Measurements from ENCODE around the gene G6PC2.

The G6PC2 gene

GRCh38 chr2:168955321-168955720 is 54.2 kb downstream of the G6PC2 start:
- H3K4me3 ChIP-seq (ENCODE audit: low read depth, low read length, poor library complexity, severe bottlenecking), result no peak overlapping the region
- no peak overlapping the region for H3K4me2 ChIP-seq (ENCODE audit: low read length)
- H3K36me3 ChIP-seq (ENCODE audit: insufficient read depth, low read length), result no peaks in the 10 kb centered on the region
- H3K9me2 ChIP-seq (ENCODE audit: low read depth, low read length), result no peaks in the 10 kb centered on the region
- no peaks in the 10 kb centered on the region for H3K4me1 ChIP-seq (ENCODE audit: insufficient read depth, low read length, severe bottlenecking)
- no peaks in the 10 kb centered on the region for H3K79me2 ChIP-seq (ENCODE audit: insufficient read depth, low read length)
- no peaks in the 10 kb centered on the region for H3K9me3 ChIP-seq (ENCODE audit: low read length)
- H3K27ac ChIP-seq (ENCODE audit: low read depth, low read length, poor library complexity, severe bottlenecking), result no peak overlapping the region
- H3F3A ChIP-seq (ENCODE audit: insufficient read depth, low read length), result no peaks in the 10 kb centered on the region
- no peak overlapping the region for H2AFZ ChIP-seq (ENCODE audit: low read length)
- no peak overlapping the region for H3K9ac ChIP-seq (ENCODE audit: low read length)
- no peaks in the 10 kb centered on the region for H3K27me3 ChIP-seq (ENCODE audit: insufficient read depth, low read length)
- H4K20me1 ChIP-seq (ENCODE audit: insufficient read depth, low read length), result no peaks in the 10 kb centered on the region
- TF ChIP-seq EZH2 (IDR thresholded peaks at IDR 0.05; ENCODE audit: borderline replicate concordance, low read length), result no peak
- TF ChIP-seq, protein P1, sequence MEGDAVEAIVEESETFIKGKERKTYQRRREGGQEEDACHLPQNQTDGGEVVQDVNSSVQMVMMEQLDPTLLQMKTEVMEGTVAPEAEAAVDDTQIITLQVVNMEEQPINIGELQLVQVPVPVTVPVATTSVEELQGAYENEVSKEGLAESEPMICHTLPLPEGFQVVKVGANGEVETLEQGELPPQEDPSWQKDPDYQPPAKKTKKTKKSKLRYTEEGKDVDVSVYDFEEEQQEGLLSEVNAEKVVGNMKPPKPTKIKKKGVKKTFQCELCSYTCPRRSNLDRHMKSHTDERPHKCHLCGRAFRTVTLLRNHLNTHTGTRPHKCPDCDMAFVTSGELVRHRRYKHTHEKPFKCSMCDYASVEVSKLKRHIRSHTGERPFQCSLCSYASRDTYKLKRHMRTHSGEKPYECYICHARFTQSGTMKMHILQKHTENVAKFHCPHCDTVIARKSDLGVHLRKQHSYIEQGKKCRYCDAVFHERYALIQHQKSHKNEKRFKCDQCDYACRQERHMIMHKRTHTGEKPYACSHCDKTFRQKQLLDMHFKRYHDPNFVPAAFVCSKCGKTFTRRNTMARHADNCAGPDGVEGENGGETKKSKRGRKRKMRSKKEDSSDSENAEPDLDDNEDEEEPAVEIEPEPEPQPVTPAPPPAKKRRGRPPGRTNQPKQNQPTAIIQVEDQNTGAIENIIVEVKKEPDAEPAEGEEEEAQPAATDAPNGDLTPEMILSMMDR (IDR thresholded peaks at IDR 0.05; ENCODE audit: low read length), result no peak

DNA sequence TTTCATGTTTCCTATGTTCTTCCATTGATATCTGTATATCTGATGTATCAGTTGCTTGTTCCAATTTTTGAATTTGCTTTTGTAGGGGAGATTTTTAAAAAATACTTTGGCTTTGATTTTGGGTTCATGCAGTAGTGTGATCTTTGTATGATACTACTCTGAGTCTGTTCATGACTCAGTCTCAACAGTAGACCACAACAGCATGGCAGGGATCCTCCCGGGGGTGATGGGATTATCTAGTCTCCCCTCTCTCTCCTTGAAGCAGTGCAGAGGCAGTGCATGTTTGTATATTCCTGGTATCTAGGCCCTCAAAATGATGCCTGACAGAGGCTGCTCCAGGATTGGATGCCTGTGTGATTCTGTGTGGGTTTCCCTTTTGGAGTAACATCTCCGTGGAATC is 55.3 kb downstream of the G6PC2 start:
- Histone ChIP-seq H3K27ac (ENCODE audit: low read depth, low read length, poor library complexity, severe bottlenecking) (no peak overlapping the region), H3F3A (ENCODE audit: insufficient read depth, low read length) (no peaks in the 10 kb centered on the region), H3K9ac (ENCODE audit: low read length) (no peak overlapping the region), H2AFZ (ENCODE audit: low read length) (no peak overlapping the region), H3K4me1 (ENCODE audit: insufficient read depth, low read length, severe bottlenecking) (no peaks in the 10 kb centered on the region), H3K9me3 (ENCODE audit: low read length) (no peaks in the 10 kb centered on the region), H3K9me2 (ENCODE audit: low read depth, low read length) (no peaks in the 10 kb centered on the region), H3K27me3 (ENCODE audit: insufficient read depth, low read length) (no peaks in the 10 kb centered on the region), H3K36me3 (ENCODE audit: insufficient read depth, low read length) (no peaks in the 10 kb centered on the region), H4K20me1 (ENCODE audit: insufficient read depth, low read length) (no peaks in the 10 kb centered on the region), H3K4me2 (ENCODE audit: low read length) (no peak overlapping the region), H3K4me3 (ENCODE audit: low read depth, low read length, poor library complexity, severe bottlenecking) (no peak overlapping the region), H3K79me2 (ENCODE audit: insufficient read depth, low read length) (no peaks in the 10 kb centered on the region)
- no peak for TF ChIP-seq EZH2 (IDR thresholded peaks at IDR 0.05; ENCODE audit: borderline replicate concordance, low read length)
- TF ChIP-seq, protein P1 (IDR thresholded peaks at IDR 0.05; ENCODE audit: low read length), result no peak

Data from OCI-LY1 (cell line).